MV-4-11 (cell line): ENCODE measurements around the gene RGS1.

Experiments
- DNase-seq: peaks from one replicate; lab custom pipeline; 2025; lab: John Stamatoyannopoulos, UW

Gene RGS1

DNA sequence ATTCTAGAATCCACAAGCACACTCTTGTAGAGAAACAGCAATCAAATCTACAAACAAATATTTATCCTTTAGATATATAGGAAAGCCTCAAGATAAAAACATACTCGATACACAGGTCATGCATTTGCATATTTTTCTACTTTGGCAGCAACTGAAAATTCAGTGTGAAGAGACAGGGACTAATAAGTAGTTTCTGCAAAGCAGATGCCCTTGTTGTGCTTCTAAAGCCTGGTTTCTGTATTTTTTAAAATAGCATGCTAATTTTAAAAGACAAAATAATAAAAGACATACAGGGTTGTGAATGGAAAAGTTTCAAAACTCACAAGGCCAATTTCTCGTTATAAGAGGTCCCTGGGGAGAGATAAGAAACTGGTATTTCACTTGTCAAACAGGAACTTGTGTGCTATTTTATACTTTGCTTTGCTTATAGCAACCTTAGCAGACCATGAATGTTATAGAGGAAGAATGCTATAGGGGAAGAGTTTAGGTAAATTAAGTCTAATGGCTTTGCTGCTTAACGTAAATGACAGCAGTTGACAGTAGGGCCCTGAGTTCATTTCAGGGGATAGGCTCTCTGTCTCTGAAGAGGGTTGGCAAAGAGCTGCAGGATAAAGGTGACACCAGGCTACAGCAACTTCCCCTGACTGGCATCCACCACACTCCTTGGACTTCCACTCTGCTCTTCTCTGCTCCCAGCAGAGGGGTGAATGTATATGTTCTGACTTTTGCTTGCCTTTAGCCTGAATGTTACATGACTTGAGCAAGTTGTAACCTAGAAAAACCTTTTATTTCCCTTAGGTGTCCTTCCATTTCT lies 51.0 kb downstream of the RGS1 start:
- DNase-seq, result no peak

- DNase-seq, result no peak
These were observed 52.3 kb downstream of the RGS1 start for GRCh38 chr1:192627901-192628300.

DNA sequence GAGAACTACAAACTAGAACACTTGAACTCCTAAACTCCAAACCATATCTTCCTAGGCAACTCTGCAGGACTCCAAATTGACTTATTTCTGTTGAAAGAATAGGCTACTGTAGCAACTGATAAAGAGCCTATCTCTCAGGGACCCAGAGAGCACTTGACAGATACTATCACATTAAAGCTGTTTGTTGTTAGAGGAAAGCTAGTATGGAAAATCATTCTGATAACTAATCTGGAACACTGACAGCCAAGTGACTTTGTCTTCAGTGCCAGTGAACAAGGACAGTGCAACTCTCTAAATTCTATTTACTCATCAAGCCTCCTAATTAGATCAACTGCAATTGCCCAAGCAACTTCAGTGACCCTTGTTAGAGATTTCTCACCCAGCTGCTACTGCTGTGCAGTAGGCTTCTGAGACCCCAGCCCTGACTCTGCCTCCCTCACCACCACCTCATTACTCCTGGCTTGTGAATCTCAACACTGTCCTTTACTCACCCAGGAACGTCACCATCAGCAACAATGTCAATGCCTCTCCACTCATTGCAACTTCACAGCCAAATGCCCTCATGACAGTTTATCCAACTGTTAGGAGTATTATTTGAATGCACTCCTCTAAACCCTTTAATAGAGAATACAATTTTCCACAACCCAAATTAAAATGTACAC lies 53.0 kb downstream of the RGS1 start:
- DNase-seq, result no peak

DNA sequence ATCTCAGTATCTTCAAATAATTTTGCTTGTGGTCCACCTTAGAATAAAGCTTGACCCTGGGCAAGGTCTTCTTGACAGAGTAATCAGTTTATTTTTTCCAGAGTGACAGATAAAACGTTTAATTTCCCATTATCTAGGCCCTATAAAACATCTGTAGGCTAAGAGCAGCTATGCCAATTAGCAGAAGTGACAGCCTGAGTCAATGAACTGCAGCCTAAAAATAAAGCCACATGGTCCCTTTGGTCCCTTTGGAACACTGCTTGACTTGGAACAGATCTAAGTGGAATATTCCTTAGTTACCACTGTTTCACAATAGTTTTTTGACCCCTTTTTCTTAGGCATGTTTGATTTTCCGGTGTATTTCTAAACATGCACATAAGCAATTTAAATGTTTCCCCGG lies 54.0 kb downstream of the RGS1 start:
- no peak for DNase-seq
